ENCODE measurements around the gene RAB11FIP4.
A peak's percentile ranks its signal among the peaks of the same experiment; 100 is the strongest.

Gene RAB11FIP4

DNA sequence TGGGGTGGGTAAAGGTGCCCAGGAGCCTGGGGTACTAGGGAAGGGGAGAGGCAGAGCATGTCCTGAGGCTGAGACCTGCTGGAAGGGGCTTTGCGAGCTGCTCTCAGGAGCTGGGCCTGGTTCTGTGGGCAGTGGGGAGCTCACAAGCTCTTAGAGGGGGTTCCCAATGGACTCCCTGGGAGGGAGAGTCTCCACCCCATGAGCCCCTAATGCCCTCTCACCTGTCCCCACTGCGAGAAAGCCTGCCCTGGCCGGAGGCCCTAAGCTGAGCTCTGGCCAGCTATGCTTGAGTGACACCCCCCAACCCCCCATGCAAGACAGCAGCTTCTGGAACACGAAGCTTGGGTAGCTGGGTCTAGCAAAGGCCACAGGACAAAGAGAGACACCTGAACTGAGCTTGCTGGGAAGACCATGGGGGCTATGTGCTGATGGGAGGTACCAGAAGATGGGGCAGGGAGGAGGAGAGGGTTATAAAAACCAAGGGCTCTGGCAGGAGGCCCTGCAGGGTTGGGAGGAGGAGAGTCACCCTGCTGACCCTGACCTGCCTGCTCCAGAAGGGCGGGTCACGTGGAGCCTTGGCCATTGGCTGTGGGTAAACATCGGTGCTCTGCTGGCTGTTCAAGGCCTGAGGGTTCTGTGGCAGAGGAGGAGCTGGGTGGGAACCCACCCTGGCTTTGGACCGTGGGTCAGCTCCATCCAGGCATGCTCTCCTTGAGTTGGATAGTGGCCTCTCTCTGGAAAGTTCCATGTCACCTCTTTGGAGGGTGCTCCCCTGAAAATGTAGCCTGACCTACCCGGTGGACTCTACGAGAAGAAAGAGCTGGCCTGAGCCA, 106.7 kb downstream of the RAB11FIP4 start:
- no peak for DNase-seq (ENCODE audit: low read depth in 2 of 2)

DNA sequence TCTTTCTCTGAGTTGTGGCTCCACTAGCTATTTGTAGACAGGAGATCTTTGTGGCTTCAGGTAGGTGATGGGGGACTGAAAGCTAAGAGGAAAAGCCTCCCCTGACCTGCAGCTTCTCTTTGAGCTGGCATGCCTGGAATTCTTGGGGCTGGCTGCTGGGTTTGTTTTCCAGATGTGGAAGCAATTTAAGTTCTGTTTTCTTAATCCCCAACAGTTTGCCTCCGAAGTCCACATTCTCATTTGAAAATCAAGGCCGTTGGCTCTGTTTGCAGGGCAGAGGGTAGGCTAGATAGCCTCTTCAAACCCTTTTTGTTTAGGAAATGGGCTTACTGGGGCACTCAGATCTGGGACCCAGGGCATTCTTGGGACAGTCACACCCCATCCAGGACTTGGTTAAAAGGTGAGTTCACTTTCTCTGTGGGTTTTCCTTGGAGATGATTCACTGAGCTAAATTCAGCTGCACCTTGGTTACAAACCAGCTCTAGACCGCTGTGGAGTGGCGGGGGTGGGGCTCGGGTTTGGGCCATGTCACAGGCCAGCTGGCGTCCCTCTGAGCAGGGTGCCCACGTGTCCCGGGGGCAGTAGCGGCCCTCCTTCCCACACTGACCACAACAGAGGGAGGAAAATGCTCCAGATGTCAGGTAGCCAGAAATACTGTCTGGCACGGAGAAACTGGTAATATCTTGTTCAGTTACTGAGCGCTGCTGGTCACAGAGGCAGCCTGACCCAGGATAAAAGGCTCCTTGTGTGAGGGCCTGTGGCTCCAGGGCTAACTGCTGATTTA, 108.5 kb downstream of the RAB11FIP4 start:
- peak; percentile 45 to 65 for DNase-seq (ENCODE audit: low read depth in 2 of 2)

DNA sequence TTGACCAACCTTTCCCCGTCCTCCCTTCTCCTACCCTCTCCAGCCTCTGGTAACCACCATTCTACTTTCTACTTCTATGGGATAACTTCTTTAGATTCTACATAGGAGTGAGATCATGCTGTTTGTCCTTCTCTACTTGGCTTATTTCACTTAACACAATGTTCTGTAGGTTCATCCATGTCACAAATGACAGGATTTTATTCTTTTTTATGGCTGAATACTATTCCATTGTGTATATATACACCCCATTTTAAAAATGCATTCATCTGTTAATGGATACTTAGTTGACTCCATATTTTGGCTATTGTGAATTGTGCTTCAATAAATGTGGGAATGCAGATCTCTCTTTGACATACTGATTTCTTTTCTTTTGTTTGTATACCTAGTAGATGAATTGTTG, 115.0 kb downstream of the RAB11FIP4 start:
- DNase-seq (ENCODE audit: low read depth in 2 of 2) = no peak

DNA sequence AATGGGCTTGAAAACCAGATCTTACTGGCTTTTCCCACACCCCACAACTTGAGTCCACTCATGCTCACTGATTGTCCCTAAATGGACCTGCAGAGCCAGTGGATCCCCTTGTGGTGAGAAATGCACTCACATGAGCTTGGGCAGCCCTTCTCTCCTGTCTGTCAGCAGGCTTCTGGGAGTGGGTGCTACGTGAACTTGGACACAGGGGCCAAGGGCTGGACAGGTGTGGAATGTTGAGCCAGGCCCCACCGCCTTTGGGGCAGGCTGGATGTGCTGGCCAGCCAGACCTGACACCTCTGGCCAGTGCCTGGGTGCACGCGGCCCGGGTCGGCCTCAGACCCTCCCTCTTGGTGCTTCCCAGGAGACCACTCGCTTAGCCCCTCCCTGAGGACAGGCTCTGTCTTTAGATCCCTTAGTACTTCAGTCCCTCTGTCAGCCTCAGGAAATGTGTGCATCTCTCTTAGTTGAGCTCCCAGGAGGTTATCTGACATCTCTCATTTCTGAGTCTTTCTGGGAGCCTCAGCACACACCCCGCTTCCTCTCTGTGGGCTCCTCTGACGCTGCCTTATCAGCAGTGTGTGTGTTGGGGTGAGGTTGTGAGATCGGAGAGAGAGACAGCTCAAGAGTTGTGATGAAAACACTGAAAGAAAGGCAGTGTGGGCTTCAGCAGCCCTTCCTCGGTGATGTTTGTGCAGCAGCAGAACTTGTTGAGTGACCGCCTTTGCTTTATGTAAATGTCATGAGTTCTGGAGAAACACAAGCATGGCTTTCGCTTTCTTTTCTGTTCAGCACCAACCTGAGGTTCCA, 117.0 kb downstream of the RAB11FIP4 start:
- peak in 1 of 2 donors; percentile 59 for DNase-seq (ENCODE audit: low read depth in 2 of 2)

DNA sequence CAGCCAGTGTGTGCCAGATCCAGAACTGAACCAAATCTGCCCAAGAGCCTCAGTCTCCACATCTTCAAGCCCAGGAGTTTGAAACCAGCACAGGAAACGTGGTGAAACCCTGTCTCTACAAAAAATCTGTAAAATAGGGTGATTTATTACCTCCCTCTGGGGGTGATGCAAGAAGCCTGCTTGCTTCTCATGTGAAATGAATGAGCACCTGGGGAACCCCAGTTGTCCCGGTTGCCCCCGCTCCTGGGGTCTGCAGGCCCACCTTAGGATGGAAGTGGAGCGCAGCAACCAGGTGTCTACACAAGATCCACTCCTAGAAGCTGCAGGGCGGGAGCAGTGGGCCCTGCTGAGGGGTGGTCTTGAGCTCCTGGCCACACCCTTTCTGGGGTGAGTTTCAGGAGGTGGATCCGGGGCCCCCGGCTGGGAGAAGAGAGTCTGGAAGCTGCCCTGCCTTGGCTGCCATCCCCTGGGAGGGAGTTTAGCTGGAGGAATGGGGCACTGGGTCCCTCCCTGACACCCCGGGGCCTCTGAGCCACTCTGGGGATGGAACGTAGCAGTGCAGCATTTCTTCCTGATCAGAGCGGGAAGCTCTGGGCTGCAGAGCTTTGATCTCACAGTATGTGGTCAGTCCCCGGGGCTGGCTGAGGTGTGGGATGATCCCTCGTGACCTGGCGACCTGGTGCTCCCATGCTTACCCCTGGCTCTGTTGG, 117.8 kb downstream of the RAB11FIP4 start:
- DNase-seq (ENCODE audit: low read depth in 2 of 2) = no peak

DNA sequence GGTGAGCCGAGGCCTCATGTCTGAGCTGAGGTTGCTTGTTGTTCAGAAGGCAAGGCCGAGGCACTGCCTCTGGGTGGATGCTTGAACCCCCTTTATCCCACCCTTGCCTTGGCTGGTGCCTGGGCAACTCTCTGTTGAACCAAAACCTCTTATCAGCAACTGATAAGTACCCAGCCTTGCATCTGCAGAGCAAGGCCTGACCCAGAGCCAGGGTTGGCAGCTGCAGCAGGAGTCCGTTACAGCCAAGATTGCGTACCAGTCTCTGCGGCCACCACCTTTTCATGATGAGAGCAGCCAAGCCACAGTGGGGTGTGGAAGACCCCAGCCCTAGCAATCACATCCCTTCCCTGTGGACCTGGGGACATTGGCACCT, 118.3 kb downstream of the RAB11FIP4 start:
- DNase-seq (ENCODE audit: low read depth in 2 of 2) = no peak

DNA sequence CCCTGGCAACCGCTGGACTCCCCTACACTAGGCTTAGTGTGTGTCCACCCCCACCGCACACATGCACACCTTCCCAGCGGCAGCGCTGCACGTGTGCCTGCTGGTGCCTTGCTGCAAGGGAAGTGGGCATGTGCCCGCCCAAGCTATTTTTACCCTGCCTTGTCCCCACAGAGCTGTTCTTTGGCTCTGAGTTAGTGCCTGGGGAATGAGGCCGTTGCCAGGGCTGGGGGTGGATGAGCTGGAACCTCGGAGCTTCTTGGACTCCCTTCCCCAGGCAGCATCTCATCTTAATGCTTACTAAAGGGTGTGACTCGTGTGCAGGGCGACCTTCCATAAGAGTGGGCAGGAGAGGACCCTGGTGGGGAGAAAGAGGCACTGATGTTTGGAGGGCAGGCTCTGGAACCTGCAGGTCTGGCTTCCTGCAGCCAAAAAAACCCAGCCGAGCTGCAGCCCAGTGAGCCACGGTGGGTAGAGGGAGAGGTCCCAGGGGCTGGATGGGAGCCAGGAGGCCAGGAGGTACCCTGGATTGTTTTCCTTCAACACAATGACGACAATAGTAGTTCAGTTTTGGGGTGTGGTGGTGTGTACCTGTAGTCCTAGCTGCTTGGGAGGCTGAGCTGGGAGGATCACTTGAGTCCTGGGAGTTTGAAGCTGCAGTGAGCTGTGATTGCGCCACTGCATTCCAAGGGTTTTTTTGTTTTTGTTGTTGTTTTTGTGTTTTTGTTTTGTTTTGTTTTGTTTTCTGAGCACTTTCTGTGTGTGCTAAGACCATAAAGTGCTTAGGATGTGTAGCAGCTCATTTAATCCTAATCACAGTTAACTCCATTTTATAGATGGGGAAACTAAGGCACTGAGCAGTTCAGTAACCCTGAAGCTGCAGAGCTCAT, 119.1 kb downstream of the RAB11FIP4 start:
- no peak for DNase-seq (ENCODE audit: low read depth in 2 of 2)

DNA sequence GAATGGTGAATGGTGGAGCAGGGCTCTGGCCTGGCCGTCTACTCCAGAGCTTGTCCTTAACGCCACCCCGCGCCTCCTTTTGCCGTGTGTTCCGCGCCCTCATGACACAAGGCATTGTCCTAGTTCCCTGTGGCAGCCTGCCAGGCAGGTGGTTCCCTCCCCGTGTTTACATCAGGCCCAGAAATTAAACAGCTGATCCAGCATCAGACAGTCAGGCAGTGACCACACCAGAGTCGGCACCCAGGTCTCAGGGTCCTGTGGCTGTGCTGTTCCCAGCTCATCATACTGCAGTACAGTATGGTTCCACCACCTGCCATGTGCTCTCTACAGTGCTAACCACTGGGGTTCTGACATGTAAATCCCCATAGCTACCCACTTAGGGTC, 119.7 kb downstream of the RAB11FIP4 start:
- DNase-seq (ENCODE audit: low read depth in 2 of 2) = no peak

DNA sequence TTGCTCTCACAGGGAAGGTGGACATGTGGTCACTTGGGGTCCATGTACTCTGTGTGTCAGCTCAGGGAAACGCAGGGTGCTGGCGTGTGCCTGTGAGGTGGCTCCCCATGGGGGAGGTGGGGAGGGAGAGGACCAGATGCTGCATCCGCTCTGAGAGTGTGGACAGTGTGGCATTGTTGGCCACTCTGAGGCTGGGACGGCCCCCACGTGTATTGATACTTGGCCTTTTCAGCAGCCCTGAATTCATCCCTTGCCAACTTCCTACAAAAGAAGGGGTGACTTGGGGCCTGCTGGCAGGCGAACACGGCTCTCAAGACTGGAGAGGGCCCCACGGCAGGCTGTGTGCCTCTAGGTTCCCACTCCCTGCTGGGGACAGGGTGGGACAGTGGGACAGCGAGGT, 120.1 kb downstream of the RAB11FIP4 start:
- no peak for DNase-seq (ENCODE audit: low read depth in 2 of 2)

DNA sequence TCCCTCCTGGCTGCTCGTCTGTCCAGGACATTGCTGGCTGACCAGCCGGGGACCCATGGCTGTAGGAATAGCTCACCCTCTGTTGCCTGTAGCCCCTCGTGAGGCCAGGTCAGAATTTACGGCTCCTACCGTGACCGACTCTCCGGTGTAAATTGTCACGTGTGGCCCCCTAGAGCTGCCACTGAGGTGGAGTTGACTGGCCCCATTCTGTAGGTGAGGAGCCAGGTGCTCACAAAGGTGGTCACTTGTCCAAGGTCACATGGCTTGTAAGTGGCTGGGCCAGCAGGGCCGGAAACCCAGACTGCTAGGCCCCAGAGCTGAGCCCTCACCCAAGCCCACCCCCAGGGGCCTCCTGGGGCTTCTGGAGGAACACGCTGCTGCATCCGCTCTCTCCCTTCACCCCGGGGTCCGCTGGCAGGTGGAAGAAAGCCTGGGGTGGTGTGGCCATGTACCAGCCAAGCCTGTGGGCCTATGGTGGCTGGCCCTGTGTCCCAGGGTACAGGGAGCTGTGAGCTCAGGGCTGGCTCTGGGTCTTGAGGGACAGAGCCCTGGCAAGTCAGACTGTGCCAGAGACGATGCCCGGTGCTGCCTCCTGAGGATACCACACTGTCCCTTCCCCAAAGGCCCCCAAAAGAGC, 120.7 kb downstream of the RAB11FIP4 start:
- DNase-seq (ENCODE audit: low read depth in 2 of 2) = no peak

DNA sequence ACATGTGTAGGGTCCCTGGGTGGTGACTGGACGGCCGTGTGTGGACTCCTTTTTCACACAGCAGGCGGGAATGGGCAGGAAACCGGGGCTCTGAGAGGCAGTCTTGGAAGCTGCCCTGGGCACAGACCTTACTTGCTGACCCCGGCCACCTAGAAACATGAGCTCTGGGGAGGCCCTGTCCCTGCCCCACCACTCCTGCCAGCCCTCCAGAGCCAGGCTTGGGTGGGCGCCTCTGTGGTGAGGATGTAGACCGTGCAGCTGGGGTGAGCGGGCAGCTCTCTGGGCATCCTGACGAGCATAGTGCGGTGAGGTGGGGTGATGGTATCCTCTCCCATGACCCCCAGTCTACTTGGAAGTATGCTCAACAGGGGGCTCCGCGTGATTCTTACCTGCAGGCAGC, 121.3 kb downstream of the RAB11FIP4 start:
- no peak for DNase-seq (ENCODE audit: low read depth in 2 of 2)

DNA sequence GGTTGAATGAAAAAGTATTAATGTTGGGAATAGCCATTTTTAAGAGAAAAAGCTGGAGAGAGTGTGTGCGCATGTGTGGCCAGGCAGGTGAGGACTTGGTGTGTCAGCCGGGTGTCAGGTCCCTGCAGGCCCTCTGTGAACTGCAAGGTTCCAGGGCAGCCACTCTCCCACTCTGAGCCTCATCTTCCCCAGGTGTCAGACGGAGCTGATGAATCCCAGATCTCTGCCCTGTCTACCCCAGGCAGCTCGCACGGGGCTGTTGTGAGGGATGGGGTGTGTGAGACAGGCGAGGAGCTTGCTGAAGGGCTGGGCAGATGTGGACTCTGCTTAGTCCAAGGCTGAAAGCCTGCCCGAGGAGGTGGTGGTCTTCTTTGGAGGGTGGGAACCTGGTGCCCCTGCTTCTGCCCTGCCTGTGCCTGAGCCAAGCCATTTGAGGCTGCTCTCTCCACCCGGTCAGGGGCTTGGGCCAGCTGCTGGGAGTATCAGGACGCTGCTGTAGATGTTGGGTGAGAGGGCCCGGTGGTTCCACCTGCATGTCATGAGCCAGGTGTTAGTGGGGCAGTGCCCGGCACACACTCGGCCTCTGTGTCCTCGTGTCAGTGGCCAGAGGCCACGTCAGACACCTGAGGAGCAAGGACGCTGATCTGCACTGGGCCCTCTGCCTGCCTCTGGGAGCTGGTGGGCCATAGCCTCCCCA, 122.4 kb downstream of the RAB11FIP4 start:
- no peak for DNase-seq (ENCODE audit: low read depth in 2 of 2)

DNA sequence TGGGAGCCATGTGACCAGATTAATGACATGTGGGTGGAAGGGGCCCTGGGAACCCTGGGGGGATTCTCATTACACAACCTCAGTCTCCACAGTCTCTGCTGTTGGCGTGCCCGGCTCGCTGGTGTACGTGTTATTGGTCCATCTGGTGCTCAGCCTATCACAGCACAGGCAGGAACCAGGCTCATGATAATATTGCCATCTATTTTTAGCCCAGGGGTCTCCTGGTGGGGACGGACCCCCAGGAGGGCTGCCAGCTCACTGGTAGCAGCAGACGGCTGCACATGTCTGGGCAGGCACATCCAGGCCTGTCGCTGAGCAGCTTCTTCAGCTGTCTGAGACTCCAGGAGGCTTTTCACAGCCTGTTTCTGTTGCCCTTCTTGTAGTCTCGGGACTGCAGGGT, 123.8 kb downstream of the RAB11FIP4 start:
- no peak for DNase-seq (ENCODE audit: low read depth in 2 of 2)

DNA sequence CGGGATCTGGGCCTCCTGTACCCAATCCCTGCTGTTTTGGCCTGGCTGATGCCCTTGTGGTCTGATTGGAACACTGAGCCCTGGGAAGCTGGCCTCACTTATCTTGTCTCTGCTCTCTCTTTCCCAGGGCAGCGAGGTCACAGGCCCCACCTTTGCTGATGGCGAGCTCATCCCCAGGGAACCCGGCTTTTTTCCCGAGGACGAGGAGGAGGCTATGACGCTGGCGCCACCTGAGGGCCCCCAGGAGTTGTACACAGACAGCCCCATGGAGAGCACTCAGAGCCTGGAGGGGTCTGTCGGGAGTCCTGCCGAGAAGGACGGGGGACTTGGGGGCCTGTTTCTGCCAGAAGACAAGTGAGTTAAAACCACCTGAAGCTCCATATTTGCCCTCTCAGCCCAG, 126.0 kb downstream of the RAB11FIP4 start:
- DNase-seq (ENCODE audit: low read depth in 2 of 2) = no peak

DNA sequence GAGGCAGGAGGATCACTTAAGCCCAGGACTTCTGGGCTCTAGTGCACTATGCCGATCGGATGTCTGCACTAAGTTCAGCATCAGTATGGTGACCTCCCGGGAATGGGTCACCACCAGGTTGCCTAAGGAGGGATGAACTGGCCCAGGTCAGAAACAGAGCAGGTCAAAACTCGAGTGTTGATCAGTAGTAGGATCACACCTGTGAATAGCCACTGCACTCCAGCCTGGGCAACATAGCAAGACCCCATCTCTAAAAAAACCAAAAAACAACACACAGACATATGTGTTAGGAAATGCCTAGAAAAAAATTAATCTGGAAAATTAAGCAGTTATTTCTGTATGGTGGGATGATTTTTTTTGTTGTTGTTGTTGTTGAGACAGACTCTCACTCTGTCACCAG, 127.0 kb downstream of the RAB11FIP4 start:
- DNase-seq (ENCODE audit: low read depth in 2 of 2) = no peak

DNA sequence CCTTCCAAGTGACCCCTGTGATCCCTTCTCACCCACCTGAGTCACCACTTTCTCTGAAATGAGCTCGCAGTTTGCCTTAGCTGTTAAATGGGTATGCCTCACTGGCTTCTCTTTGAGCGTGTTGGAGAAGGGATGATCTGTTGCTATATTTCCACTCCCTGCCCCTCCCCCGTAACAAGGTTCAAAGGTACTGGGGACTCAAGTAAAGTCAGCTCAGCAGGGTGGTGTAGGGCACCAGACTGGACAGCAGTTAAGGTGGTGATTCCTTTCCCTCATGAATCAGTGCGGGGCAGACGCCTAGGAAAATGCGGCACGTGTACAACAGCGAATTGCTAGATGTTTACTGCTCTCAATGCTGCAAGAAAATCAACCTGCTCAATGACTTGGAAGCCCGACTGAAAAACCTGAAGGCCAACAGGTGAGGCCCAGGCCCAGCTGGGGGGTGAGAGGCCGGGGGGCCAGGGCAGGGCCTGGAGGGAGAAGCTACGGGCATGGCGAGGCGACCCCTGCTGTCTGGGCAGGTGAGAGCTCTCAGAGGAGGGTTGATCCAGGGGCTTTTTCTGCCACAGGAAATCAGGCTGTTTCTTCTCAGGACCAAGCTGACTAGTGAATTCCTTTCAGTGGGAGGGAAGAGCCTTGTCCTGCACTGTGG, 130.3 kb downstream of the RAB11FIP4 start:
- DNase-seq (ENCODE audit: low read depth in 2 of 2) = no peak

DNA sequence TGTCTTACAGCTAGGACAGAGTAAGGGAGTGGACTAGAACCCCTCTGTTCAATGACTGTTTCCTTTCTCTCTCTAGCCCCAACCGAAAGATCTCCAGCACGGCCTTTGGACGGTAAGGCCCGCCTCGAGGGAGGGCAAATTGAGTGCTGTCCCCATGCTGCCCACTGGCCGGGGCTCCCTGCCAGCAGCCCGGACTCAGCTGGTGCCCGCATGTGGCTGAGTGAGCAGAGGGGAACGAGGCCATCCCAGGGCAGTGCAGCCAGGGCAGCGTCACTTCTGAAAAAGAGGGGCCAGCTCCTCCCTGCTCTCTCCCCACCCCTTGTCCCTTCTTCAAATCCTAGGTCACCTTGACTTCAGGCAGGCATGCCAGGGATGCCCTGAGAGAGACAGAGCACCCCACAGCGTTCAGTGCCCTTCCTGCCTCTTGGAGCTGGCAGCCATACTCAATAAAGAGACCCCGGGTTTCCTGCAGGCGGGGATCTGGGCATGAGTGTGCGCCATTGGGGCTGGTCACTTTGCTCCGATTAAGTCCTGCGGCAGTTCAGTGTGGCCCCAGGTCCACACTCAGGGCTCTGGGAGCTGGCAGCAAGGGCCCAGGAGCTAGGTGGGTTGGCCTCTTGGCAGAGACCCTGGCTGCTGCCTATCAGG, 130.9 kb downstream of the RAB11FIP4 start:
- DNase-seq (ENCODE audit: low read depth in 2 of 2) = no peak

DNA sequence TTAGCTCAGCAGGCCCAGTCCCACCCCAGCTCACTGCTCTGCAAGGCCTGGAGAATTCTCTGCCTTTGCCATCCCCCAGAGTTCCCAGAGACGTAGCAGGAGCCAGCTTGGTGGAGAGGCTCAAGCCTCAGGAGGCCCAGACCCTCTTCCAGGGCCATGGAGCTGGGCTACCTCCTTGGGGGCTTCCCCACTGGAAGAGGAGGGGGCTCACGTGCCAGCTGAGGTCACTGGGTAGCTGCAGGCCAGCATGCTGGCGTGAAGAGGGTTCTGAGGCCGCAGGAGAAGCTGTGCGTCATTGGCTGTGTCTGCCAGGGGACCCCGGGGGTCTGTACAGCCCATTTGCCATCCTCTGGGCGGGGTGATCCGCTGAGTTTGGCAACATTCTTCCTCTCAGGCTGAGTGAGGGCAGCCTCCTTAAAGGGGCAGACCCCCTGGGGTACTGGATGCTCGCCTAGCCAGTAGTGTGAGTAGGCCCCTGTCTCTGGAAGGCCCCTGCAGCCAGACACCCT, 131.6 kb downstream of the RAB11FIP4 start:
- no peak for DNase-seq (ENCODE audit: low read depth in 2 of 2)
